Measurements from ENCODE around the gene PIAS4. TPM values are rescaled to one million over a fixed set of nuclear protein-coding genes. Genes with fewer than 3 reads are reported as not detected.

PIAS4 gene
- total RNA-seq, 1 experiment from 2014 or later = 45.9 TPM

DNA sequence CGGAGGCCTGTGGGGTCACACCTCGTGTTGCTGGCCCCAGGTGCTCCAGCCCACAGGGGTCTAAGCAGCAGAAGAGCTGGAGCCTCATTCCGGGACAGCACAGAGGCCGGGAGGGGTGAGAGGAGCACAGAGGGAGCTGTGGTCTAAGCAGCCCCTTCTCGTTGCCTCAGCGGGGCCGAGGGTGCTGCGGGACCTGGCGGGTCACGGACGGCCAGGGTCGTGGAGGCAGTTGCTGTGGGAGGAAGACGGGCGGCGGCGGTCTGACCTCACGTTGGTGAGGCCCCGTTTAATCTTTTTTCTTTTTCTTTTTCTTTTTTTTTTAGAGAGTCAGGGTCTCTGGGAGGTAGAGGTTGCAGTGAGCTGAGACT, 21.7 kb downstream of the PIAS4 start (continued):
- TF ChIP-seq, protein P1, sequence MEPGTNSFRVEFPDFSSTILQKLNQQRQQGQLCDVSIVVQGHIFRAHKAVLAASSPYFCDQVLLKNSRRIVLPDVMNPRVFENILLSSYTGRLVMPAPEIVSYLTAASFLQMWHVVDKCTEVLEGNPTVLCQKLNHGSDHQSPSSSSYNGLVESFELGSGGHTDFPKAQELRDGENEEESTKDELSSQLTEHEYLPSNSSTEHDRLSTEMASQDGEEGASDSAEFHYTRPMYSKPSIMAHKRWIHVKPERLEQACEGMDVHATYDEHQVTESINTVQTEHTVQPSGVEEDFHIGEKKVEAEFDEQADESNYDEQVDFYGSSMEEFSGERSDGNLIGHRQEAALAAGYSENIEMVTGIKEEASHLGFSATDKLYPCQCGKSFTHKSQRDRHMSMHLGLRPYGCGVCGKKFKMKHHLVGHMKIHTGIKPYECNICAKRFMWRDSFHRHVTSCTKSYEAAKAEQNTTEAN (CRISPR knock-in tag; IDR thresholded peaks at IDR 0.05) = no peak
- TF ChIP-seq MXD4 (CRISPR knock-in tag; IDR thresholded peaks at IDR 0.05; ENCODE audit: borderline replicate concordance) (no peak), KAT7 (CRISPR knock-in tag; IDR thresholded peaks at IDR 0.05; ENCODE audit: borderline replicate concordance) (no peak), ZNF671 (CRISPR knock-in tag; IDR thresholded peaks at IDR 0.05) (no peak), JUN (CRISPR knock-in tag; IDR thresholded peaks at IDR 0.05) (no peak), ZNF138 (CRISPR knock-in tag; conservative IDR thresholded peaks at IDR 0.05) (no peak), HMGA2 (CRISPR knock-in tag; IDR thresholded peaks at IDR 0.05) (no peak)
- TF ChIP-seq, protein P2, sequence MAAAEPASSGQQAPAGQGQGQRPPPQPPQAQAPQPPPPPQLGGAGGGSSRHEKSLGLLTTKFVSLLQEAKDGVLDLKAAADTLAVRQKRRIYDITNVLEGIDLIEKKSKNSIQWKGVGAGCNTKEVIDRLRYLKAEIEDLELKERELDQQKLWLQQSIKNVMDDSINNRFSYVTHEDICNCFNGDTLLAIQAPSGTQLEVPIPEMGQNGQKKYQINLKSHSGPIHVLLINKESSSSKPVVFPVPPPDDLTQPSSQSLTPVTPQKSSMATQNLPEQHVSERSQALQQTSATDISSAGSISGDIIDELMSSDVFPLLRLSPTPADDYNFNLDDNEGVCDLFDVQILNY (CRISPR knock-in tag; IDR thresholded peaks at IDR 0.05) = no peak
- TF ChIP-seq, protein P3, sequence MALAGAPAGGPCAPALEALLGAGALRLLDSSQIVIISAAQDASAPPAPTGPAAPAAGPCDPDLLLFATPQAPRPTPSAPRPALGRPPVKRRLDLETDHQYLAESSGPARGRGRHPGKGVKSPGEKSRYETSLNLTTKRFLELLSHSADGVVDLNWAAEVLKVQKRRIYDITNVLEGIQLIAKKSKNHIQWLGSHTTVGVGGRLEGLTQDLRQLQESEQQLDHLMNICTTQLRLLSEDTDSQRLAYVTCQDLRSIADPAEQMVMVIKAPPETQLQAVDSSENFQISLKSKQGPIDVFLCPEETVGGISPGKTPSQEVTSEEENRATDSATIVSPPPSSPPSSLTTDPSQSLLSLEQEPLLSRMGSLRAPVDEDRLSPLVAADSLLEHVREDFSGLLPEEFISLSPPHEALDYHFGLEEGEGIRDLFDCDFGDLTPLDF (CRISPR knock-in tag; IDR thresholded peaks at IDR 0.05) = no peak

DNA sequence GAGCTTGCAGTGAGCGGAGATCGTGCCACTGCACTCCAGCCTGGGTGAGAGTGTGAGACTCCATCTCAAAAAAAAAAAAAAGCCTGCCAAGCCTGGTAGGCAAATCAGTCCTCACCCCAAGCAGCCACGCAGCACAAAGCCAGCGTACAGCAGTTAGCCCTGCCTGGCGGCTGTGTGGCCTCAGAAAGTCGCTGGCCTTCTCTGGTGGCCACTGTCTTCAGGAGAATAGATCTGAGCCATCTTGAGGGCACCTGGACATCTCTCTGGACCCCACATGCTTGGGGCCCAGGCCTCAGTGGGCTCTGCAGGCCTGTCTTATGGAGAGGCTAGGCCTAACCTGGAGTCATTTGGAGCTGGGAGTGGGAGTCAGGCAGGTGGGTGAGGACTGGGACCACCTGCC, 23.0 kb downstream of the PIAS4 start:
- no peak for ATAC-seq
- no peak for DNase-seq (ENCODE audit: low spot score)
- Mint-ChIP-seq H3K4me1 (no peaks in the 10 kb centered on the region), H3K9me3 (no peaks in the 10 kb centered on the region), H3K27ac (no peak overlapping the region), H3K27me3 (ENCODE audit: low read depth) (no peaks in the 10 kb centered on the region), H3K36me3 (peaks cover 18% of the 10 kb centered on the region), H3K4me3 (no peak overlapping the region)
- POLR2A ChIA-PET = no interaction called here
- CTCF ChIA-PET = no interaction called here
- TF ChIP-seq, protein P4, sequence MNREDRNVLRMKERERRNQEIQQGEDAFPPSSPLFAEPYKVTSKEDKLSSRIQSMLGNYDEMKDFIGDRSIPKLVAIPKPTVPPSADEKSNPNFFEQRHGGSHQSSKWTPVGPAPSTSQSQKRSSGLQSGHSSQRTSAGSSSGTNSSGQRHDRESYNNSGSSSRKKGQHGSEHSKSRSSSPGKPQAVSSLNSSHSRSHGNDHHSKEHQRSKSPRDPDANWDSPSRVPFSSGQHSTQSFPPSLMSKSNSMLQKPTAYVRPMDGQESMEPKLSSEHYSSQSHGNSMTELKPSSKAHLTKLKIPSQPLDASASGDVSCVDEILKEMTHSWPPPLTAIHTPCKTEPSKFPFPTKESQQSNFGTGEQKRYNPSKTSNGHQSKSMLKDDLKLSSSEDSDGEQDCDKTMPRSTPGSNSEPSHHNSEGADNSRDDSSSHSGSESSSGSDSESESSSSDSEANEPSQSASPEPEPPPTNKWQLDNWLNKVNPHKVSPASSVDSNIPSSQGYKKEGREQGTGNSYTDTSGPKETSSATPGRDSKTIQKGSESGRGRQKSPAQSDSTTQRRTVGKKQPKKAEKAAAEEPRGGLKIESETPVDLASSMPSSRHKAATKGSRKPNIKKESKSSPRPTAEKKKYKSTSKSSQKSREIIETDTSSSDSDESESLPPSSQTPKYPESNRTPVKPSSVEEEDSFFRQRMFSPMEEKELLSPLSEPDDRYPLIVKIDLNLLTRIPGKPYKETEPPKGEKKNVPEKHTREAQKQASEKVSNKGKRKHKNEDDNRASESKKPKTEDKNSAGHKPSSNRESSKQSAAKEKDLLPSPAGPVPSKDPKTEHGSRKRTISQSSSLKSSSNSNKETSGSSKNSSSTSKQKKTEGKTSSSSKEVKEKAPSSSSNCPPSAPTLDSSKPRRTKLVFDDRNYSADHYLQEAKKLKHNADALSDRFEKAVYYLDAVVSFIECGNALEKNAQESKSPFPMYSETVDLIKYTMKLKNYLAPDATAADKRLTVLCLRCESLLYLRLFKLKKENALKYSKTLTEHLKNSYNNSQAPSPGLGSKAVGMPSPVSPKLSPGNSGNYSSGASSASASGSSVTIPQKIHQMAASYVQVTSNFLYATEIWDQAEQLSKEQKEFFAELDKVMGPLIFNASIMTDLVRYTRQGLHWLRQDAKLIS (CRISPR knock-in tag; IDR thresholded peaks at IDR 0.05; ENCODE audit: borderline replicate concordance) = no peak
- TF ChIP-seq, protein P5, sequence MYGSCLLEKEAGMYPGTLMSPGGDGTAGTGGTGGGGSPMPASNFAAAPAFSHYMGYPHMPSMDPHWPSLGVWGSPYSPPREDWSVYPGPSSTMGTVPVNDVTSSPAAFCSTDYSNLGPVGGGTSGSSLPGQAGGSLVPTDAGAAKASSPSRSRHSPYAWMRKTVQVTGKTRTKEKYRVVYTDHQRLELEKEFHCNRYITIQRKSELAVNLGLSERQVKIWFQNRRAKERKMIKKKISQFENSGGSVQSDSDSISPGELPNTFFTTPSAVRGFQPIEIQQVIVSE (CRISPR knock-in tag; IDR thresholded peaks at IDR 0.05; ENCODE audit: borderline replicate concordance) = no peak
- TF ChIP-seq, protein P6, sequence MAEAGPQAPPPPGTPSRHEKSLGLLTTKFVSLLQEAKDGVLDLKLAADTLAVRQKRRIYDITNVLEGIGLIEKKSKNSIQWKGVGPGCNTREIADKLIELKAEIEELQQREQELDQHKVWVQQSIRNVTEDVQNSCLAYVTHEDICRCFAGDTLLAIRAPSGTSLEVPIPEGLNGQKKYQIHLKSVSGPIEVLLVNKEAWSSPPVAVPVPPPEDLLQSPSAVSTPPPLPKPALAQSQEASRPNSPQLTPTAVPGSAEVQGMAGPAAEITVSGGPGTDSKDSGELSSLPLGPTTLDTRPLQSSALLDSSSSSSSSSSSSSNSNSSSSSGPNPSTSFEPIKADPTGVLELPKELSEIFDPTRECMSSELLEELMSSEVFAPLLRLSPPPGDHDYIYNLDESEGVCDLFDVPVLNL (CRISPR knock-in tag; IDR thresholded peaks at IDR 0.05; ENCODE audit: borderline replicate concordance, low read depth) = no peak
- TF ChIP-seq NR3C1 (CRISPR knock-in tag; conservative IDR thresholded peaks at IDR 0.05; ENCODE audit: low read depth) (no peak), ZNF219 (CRISPR knock-in tag; IDR thresholded peaks at IDR 0.05; ENCODE audit: borderline replicate concordance) (no peak), ZNF423 (CRISPR knock-in tag; IDR thresholded peaks at IDR 0.05) (no peak), EMX1 (CRISPR knock-in tag; IDR thresholded peaks at IDR 0.05) (no peak), SMAD4 (CRISPR knock-in tag; IDR thresholded peaks at IDR 0.05) (no peak), RORB (CRISPR knock-in tag; IDR thresholded peaks at IDR 0.05) (no peak)
- TF ChIP-seq, protein P7, sequence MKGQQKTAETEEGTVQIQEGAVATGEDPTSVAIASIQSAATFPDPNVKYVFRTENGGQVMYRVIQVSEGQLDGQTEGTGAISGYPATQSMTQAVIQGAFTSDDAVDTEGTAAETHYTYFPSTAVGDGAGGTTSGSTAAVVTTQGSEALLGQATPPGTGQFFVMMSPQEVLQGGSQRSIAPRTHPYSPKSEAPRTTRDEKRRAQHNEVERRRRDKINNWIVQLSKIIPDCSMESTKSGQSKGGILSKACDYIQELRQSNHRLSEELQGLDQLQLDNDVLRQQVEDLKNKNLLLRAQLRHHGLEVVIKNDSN (CRISPR knock-in tag; IDR thresholded peaks at IDR 0.05) = no peak
- TF ChIP-seq, protein P8, sequence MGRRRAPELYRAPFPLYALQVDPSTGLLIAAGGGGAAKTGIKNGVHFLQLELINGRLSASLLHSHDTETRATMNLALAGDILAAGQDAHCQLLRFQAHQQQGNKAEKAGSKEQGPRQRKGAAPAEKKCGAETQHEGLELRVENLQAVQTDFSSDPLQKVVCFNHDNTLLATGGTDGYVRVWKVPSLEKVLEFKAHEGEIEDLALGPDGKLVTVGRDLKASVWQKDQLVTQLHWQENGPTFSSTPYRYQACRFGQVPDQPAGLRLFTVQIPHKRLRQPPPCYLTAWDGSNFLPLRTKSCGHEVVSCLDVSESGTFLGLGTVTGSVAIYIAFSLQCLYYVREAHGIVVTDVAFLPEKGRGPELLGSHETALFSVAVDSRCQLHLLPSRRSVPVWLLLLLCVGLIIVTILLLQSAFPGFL (CRISPR knock-in tag; IDR thresholded peaks at IDR 0.05; ENCODE audit: borderline replicate concordance) = no peak
- TF ChIP-seq, protein P1 (CRISPR knock-in tag; IDR thresholded peaks at IDR 0.05) = no peak
- TF ChIP-seq, protein P9, sequence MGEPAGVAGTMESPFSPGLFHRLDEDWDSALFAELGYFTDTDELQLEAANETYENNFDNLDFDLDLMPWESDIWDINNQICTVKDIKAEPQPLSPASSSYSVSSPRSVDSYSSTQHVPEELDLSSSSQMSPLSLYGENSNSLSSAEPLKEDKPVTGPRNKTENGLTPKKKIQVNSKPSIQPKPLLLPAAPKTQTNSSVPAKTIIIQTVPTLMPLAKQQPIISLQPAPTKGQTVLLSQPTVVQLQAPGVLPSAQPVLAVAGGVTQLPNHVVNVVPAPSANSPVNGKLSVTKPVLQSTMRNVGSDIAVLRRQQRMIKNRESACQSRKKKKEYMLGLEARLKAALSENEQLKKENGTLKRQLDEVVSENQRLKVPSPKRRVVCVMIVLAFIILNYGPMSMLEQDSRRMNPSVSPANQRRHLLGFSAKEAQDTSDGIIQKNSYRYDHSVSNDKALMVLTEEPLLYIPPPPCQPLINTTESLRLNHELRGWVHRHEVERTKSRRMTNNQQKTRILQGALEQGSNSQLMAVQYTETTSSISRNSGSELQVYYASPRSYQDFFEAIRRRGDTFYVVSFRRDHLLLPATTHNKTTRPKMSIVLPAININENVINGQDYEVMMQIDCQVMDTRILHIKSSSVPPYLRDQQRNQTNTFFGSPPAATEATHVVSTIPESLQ (CRISPR knock-in tag; IDR thresholded peaks at IDR 0.05) = no peak
- TF ChIP-seq, protein P10, sequence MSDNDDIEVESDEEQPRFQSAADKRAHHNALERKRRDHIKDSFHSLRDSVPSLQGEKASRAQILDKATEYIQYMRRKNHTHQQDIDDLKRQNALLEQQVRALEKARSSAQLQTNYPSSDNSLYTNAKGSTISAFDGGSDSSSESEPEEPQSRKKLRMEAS (CRISPR knock-in tag; IDR thresholded peaks at IDR 0.05) = no peak

Measured in WTC11 (cell line).